CD14-positive monocyte (primary cell): ENCODE measurements around the gene ELMO1. TPM values are rescaled to one million over a fixed set of nuclear protein-coding genes. Genes with fewer than 3 reads are reported as not detected.

Experiments
- DNase-seq, 3 donors: peaks; one replicate each; pipeline ENCODE4 v3.0.0-alpha.2; 2011 to 2022
- H2AFZ ChIP-seq: 2 replicates; pipeline ENCODE4 v1.6.0; 2012; ENCODE audit warnings: mild to moderate bottlenecking, low read depth, low read length, inconsistent platforms; ENCODE audit not compliant: insufficient read depth, poor library complexity, severe bottlenecking
- H3K27ac ChIP-seq, 2 donors: 1 replicate in 1 of 2; 2 replicates in 1 of 2; pipeline ENCODE4 v1.5.1; 2012 to 2013; ENCODE audit warnings: low read length in 2 of 2, control low read depth in 1 of 2, inconsistent platforms in 1 of 2, low read depth in 1 of 2, mild to moderate bottlenecking in 1 of 2
- H3K27me3 ChIP-seq, 2 donors: one replicate each; pipeline versions ENCODE4 v1.6.0 to v1.6.1; 2011 to 2013; ENCODE audit warnings: low read length in 2 of 2; ENCODE audit not compliant: control insufficient read depth in 2 of 2, insufficient read depth in 2 of 2
- H3K36me3 ChIP-seq, 2 donors: replicated peaks in 1 of 2; 1 replicate in 1 of 2; 2 replicates in 1 of 2; pipeline versions ENCODE4 v1.5.1 to v1.6.1; 2012 to 2013; ENCODE audit warnings: low read length in 2 of 2, control low read depth in 1 of 2, inconsistent platforms in 1 of 2, mild to moderate bottlenecking in 1 of 2; ENCODE audit not compliant: insufficient read depth in 2 of 2, control insufficient read depth in 1 of 2
- H3K4me1 ChIP-seq, 2 donors: 1 replicate in 1 of 2; 2 replicates in 1 of 2; pipeline versions ENCODE4 v1.5.1 to v1.6.1; 2012 to 2013; ENCODE audit warnings: low read length in 2 of 2, control low read depth in 1 of 2, inconsistent platforms in 1 of 2, mild to moderate bottlenecking in 1 of 2, moderate library complexity in 1 of 2; ENCODE audit not compliant: insufficient read depth in 2 of 2, control insufficient read depth in 1 of 2
- H3K4me2 ChIP-seq: replicated peaks from 2 replicates; pipeline ENCODE3; 2012; ENCODE audit warnings: low read length, moderate library complexity, mild to moderate bottlenecking; ENCODE audit not compliant: poor library complexity, severe bottlenecking; ENCODE audit errors: extremely low read depth
- H3K4me3 ChIP-seq, 3 experiments: fragments of 200-600 bp in 1 of 3; sonication (generic) in 1 of 3; replicated peaks in 1 of 3; 1 replicate in 2 of 3; 2 replicates in 1 of 3; pipeline ENCODE4 v1.5.1; 2011 to 2013; ENCODE audit warnings: low read length in 3 of 3, mild to moderate bottlenecking in 3 of 3, control low read depth in 2 of 3, low read depth in 2 of 3, inconsistent platforms in 1 of 3, moderate library complexity in 1 of 3
- H3K79me2 ChIP-seq: 2 replicates; pipeline ENCODE4 v1.6.0; 2012; ENCODE audit warnings: mild to moderate bottlenecking, control low read depth, inconsistent platforms, low read length, moderate library complexity; ENCODE audit not compliant: insufficient read depth
- H3K9ac ChIP-seq: 2 replicates; pipeline ENCODE4 v1.6.0; 2017; ENCODE audit warnings: low read length, mild to moderate bottlenecking; ENCODE audit not compliant: insufficient read depth, poor library complexity, severe bottlenecking
- H3K9me3 ChIP-seq, 2 donors: replicated peaks in 1 of 2; 1 replicate in 1 of 2; 2 replicates in 1 of 2; pipeline versions ENCODE4 v1.5.1 to v1.6.1; 2012 to 2013; ENCODE audit warnings: low read length in 2 of 2, control low read depth in 1 of 2; ENCODE audit not compliant: control insufficient read depth in 1 of 2, insufficient read depth in 1 of 2
- H4K20me1 ChIP-seq: 2 replicates; pipeline ENCODE4 v1.6.0; 2012; ENCODE audit warnings: mild to moderate bottlenecking, low read length, control low read depth, moderate library complexity; ENCODE audit not compliant: insufficient read depth
- H3K27ac Mint-ChIP-seq, 7 donors: one replicate each; pipeline ENCODE4 v1.8.0; 2020; ENCODE audit warnings: mild to moderate bottlenecking in 7 of 7, mixed read lengths in 7 of 7, moderate library complexity in 6 of 7, inconsistent platforms in 2 of 7
- H3K27me3 Mint-ChIP-seq, 3 donors: one replicate each; pipeline ENCODE4 v1.8.0; 2021 to 2022; ENCODE audit warnings: low read depth in 3 of 3, mild to moderate bottlenecking in 3 of 3, mixed read lengths in 3 of 3, moderate library complexity in 3 of 3, inconsistent platforms in 1 of 3
- H3K36me3 Mint-ChIP-seq, 2 donors: one replicate each; pipeline ENCODE4 v1.8.0; 2020; ENCODE audit warnings: mixed read lengths in 2 of 2, inconsistent platforms in 1 of 2, mild to moderate bottlenecking in 1 of 2
- H3K4me1 Mint-ChIP-seq: one replicate; pipeline ENCODE4 v1.8.0; 2020; ENCODE audit warnings: mild to moderate bottlenecking, mixed read lengths
- H3K4me3 Mint-ChIP-seq, 2 donors: one replicate each; pipeline ENCODE4 v1.8.0; 2020; ENCODE audit warnings: mild to moderate bottlenecking in 2 of 2, mixed read lengths in 2 of 2, moderate library complexity in 1 of 2
- H3K9me3 Mint-ChIP-seq, 7 donors: one replicate each; pipeline ENCODE4 v1.8.0; 2020 to 2022; ENCODE audit warnings: mixed read lengths in 7 of 7, mild to moderate bottlenecking in 6 of 7, moderate library complexity in 6 of 7, inconsistent platforms in 2 of 7
- WGBS: methylation state at CpG from one replicate; pipeline ENCODE4 v1.1.5; 2013; ENCODE audit warnings: missing lambda C conversion rate; ENCODE audit not compliant: insufficient coverage; 5-methylcytosine and 5-hydroxymethylcytosine counted together
- intact Hi-C, 2 donors: fragments of 100-400 bp; cut with micrococcal nuclease; formaldehyde crosslinking; loops; one replicate each; pipeline versions ENCODE4 v1.15.0 to v1.15.1; 2023
- polyA plus RNA-seq, 3 donors: library from polyadenylated mRNA; depleted of rRNA in 1 of 3; unstranded in 2 of 3; stranded (reverse) in 1 of 3; fragments of 300-500 nt in 2 of 3; fragments of >200 nt in 1 of 3; fragmentation: Illumina TruSeq in 2 of 3; gene quantifications; 1 replicate in 2 of 3; 2 replicates in 1 of 3; pipeline ENCODE4 v1.2.3, GENCODE V29; 2012 to 2021
- TF ChIP-seq, protein P1 (sequence below): fragments of 200-600 bp; IDR thresholded peaks from one replicate; pipeline ENCODE4 v1.8.0; 2022; ENCODE audit warnings: antibody characterized with exemption, mild to moderate bottlenecking

The ELMO1 gene
- polyA plus RNA-seq, 3 donors: 46.6 to 50.2 (median 46.7) TPM

DNA sequence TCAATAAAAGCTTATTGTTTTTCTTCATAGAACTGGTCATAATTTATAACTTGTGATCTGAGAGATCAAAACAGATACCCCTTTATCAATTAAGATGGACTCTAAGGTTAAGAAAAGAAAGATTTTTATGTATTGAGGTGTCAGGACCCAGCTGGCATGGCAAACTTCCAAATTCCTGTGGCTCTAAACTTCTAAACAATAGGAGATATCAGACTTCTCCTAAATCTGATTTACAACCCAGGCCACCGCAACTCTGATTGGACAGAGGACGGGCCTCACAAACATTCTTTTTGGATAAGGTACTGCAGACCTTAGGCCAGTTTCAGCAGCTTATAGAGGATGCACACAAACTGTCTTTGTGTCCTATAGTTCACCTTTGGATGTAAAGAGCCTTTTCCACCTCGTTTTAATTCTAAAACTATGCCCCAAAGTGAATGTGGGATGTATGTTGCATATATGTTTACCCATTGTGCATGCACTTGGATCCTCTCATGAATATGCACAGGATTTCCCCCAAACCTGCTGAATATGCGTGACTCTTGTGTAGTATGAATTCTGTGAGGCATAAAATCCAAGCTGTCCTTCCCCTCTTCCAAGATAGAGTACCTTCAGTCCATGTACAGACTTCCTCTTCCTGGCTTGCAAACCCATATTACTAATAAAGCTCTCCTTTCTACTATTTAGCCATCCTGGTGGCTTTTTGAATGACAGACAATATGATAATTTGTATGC is 69.0 kb downstream of the ELMO1 start:
- Mint-ChIP-seq H3K36me3 (peaks cover 17 to 25% of the 10 kb centered on the region in 2 donors), H3K27ac (no peak overlapping the region), H3K9me3 (peaks cover 9 to 18% (median 15%) of the 10 kb centered on the region in 7 donors), H3K4me3 (no peak overlapping the region), H3K4me1 (peaks cover 7% of the 10 kb centered on the region), H3K27me3 (no peaks in the 10 kb centered on the region)
- WGBS: 69% methylated on average over 2 of the region's 4 CpGs
- Histone ChIP-seq H3K79me2 (peaks cover 89% of the 10 kb centered on the region), H3K4me2 (no peak overlapping the region), H3K36me3 (peaks cover 0 to 22% of the 10 kb centered on the region in 2 donors), H4K20me1 (peaks cover 42% of the 10 kb centered on the region), H2AFZ (no peak overlapping the region), H3K27me3 (no peaks in the 10 kb centered on the region), H3K27ac (no peak overlapping the region), H3K9me3 (peaks cover 10 to 17% of the 10 kb centered on the region in 2 donors), H3K4me3 (no peak overlapping the region), H3K4me1 (no peaks in the 10 kb centered on the region), H3K9ac (no peak overlapping the region)
- intact Hi-C loops: no loop called here
- TF ChIP-seq, protein P1, sequence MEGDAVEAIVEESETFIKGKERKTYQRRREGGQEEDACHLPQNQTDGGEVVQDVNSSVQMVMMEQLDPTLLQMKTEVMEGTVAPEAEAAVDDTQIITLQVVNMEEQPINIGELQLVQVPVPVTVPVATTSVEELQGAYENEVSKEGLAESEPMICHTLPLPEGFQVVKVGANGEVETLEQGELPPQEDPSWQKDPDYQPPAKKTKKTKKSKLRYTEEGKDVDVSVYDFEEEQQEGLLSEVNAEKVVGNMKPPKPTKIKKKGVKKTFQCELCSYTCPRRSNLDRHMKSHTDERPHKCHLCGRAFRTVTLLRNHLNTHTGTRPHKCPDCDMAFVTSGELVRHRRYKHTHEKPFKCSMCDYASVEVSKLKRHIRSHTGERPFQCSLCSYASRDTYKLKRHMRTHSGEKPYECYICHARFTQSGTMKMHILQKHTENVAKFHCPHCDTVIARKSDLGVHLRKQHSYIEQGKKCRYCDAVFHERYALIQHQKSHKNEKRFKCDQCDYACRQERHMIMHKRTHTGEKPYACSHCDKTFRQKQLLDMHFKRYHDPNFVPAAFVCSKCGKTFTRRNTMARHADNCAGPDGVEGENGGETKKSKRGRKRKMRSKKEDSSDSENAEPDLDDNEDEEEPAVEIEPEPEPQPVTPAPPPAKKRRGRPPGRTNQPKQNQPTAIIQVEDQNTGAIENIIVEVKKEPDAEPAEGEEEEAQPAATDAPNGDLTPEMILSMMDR: no peak
- no peak for DNase-seq

DNA sequence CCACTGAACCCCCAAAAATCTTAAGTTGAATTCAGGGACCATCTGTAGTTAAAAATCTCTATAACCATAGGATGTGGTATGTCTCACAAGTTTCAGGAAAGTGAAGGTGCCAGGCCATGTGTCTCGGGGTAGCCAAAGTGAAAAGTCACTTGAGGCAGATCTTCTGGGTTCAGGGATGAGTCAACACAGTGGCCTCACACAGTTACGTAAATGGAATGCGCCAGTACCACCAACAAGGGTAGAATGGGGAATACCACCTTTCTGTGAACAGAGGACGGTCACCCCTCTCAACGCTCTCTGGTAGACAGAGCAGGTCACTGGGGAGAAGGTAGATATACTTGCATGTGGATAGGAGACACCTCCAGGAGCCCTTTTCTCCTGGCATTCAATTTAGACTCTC is 71.4 kb downstream of the ELMO1 start:
- peaks cover 22 to 31% of the 10 kb centered on the region in 2 donors for H3K36me3 Mint-ChIP-seq
- H3K9me3 Mint-ChIP-seq: peaks cover 9 to 18% (median 15%) of the 10 kb centered on the region in 7 donors
- H3K27ac ChIP-seq: no peak overlapping the region
- H3K9me3 ChIP-seq: peaks cover 10 to 17% of the 10 kb centered on the region in 2 donors
- H3K4me2 ChIP-seq: no peak overlapping the region
- intact Hi-C loops: no loop called here
- WGBS: 96% methylated on average over 3 of the region's 5 CpGs
- H2AFZ ChIP-seq: no peak overlapping the region
- H4K20me1 ChIP-seq: peaks cover 64% of the 10 kb centered on the region
- no peaks in the 10 kb centered on the region for H3K4me1 ChIP-seq
- no peak overlapping the region for H3K4me3 Mint-ChIP-seq
- DNase-seq: peak in 1 of 3 donors; percentile 7
- no peak overlapping the region for H3K9ac ChIP-seq
- peaks cover 85% of the 10 kb centered on the region for H3K79me2 ChIP-seq
- no peaks in the 10 kb centered on the region for H3K27me3 ChIP-seq
- TF ChIP-seq, protein P1: no peak
- no peaks in the 10 kb centered on the region for H3K27me3 Mint-ChIP-seq
- no peak overlapping the region for H3K4me3 ChIP-seq
- peaks cover 7% of the 10 kb centered on the region for H3K4me1 Mint-ChIP-seq
- peak overlapping the region in 1 of 7 donors; percentile 26 for H3K27ac Mint-ChIP-seq
- peaks cover 0 to 27% of the 10 kb centered on the region in 2 donors for H3K36me3 ChIP-seq
